MM.1S (cell line): ENCODE measurements around the gene ABCC12.
"Not testable (repeated sequence)": the region's sequence is repeated elsewhere in the genome, so short reads cannot be mapped to it uniquely, and the experiment has no call there.

ENCODE experiments used
- DNase-seq: peaks from one replicate; pipeline ENCODE4 v3.0.0-alpha.2; 2015
- H2AFZ ChIP-seq: fragments of 300-600 bp; sonication (generic); 2 replicates; pipeline ENCODE4 v1.6.0; 2016; ENCODE audit warnings: antibody characterized with exemption, low read length
- H3F3A ChIP-seq: fragments of 300-600 bp; sonication (generic); 2 replicates; pipeline ENCODE4 v1.6.1; 2016; ENCODE audit warnings: mild to moderate bottlenecking, antibody characterized with exemption, low read length, moderate library complexity, mixed read lengths; ENCODE audit not compliant: insufficient read depth
- H3K27ac ChIP-seq: fragments of 300-600 bp; sonication (generic); 2 replicates; pipeline ENCODE4 v1.5.1; 2016; ENCODE audit warnings: mild to moderate bottlenecking, low read length
- H3K27me3 ChIP-seq: fragments of 300-600 bp; sonication (generic); replicated peaks from 2 replicates; pipeline ENCODE4 v1.6.0; 2016; ENCODE audit warnings: low read length; ENCODE audit not compliant: insufficient read depth
- H3K36me3 ChIP-seq: fragments of 300-600 bp; sonication (generic); replicated peaks from 2 replicates; pipeline ENCODE4 v1.6.1; 2016; ENCODE audit warnings: mild to moderate bottlenecking, low read length, mixed read lengths; ENCODE audit not compliant: insufficient read depth
- H3K4me1 ChIP-seq: fragments of 300-600 bp; sonication (generic); 2 replicates; pipeline ENCODE4 v1.6.1; 2016; ENCODE audit warnings: low read length, mixed read lengths
- H3K4me2 ChIP-seq: fragments of 300-600 bp; sonication (generic); 2 replicates; pipeline ENCODE4 v1.6.0; 2016; ENCODE audit warnings: low read depth, low read length
- H3K4me3 ChIP-seq: fragments of 300-600 bp; sonication (generic); 2 replicates; pipeline ENCODE4 v1.5.1; 2016; ENCODE audit warnings: low read length, mixed read lengths
- H3K79me2 ChIP-seq: fragments of 300-600 bp; sonication (generic); 2 replicates; pipeline ENCODE4 v1.6.1; 2016; ENCODE audit warnings: mixed run types, low read length, mixed read lengths
- H3K9ac ChIP-seq: fragments of 300-600 bp; sonication (generic); 2 replicates; pipeline ENCODE4 v1.6.1; 2016; ENCODE audit warnings: low read length, mixed read lengths
- H3K9me2 ChIP-seq: fragments of 300-600 bp; sonication (generic); replicated peaks from 2 replicates; pipeline ENCODE4 v1.6.1; 2016; ENCODE audit warnings: mild to moderate bottlenecking, low read length, mixed read lengths; ENCODE audit not compliant: insufficient read depth
- H3K9me3 ChIP-seq: fragments of 300-600 bp; sonication (generic); replicated peaks from 2 replicates; pipeline ENCODE4 v1.6.1; 2016; ENCODE audit warnings: mild to moderate bottlenecking, low read length, mixed read lengths; ENCODE audit not compliant: insufficient read depth
- H4K20me1 ChIP-seq: fragments of 300-600 bp; sonication (generic); 2 replicates; pipeline ENCODE4 v1.6.1; 2016; ENCODE audit warnings: mild to moderate bottlenecking, low read length, moderate library complexity, mixed read lengths; ENCODE audit not compliant: insufficient read depth
- EZH2 ChIP-seq: fragments of 300-600 bp; sonication (generic); optimal IDR thresholded peaks from 2 replicates; pipeline ENCODE3; 2017; ENCODE audit warnings: low read depth, mild to moderate bottlenecking, antibody characterized with exemption, low read length, mixed read lengths
- EZH2phosphoT487 ChIP-seq: fragments of 300-600 bp; sonication (generic); IDR thresholded peaks from 2 replicates; pipeline ENCODE4 v1.6.1; 2018; ENCODE audit warnings: antibody characterized with exemption, low read length
- TF ChIP-seq, protein P1 (sequence below): fragments of 300-600 bp; sonication (generic); IDR thresholded peaks from 2 replicates; pipeline ENCODE4 v1.5.1; 2016; ENCODE audit warnings: antibody characterized with exemption, low read length, mixed read lengths

The ABCC12 gene

DNA sequence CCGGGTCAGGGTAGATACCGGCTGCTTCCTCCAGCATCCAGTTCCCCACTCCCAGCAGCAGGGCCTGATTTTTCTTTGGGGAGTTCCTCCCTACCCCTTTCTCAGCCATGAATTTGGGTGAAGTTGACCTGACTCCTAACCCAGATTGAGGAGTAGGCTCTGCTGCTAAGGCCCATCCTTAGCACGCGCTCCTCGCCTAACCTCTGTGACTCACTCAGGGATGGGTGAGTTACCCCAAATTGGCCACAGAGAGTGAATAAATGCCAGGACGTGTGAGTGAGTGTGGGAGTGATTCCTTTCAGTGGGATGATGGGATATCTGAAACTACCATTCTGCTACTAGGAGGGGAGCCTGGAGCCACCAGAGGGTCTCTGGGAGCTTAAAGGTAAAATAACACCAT, 28.9 kb upstream of the ABCC12 start:
- no peak overlapping the region for H3K27ac ChIP-seq
- H3K27me3 ChIP-seq: no peaks in the 10 kb centered on the region
- H3F3A ChIP-seq: no peaks in the 10 kb centered on the region
- no peak overlapping the region for H2AFZ ChIP-seq
- no peaks in the 10 kb centered on the region for H3K36me3 ChIP-seq
- DNase-seq: no peak
- H3K9ac ChIP-seq: no peak overlapping the region
- no peaks in the 10 kb centered on the region for H3K79me2 ChIP-seq
- no peaks in the 10 kb centered on the region for H4K20me1 ChIP-seq
- TF ChIP-seq EZH2phosphoT487: no peak
- TF ChIP-seq, protein P1, sequence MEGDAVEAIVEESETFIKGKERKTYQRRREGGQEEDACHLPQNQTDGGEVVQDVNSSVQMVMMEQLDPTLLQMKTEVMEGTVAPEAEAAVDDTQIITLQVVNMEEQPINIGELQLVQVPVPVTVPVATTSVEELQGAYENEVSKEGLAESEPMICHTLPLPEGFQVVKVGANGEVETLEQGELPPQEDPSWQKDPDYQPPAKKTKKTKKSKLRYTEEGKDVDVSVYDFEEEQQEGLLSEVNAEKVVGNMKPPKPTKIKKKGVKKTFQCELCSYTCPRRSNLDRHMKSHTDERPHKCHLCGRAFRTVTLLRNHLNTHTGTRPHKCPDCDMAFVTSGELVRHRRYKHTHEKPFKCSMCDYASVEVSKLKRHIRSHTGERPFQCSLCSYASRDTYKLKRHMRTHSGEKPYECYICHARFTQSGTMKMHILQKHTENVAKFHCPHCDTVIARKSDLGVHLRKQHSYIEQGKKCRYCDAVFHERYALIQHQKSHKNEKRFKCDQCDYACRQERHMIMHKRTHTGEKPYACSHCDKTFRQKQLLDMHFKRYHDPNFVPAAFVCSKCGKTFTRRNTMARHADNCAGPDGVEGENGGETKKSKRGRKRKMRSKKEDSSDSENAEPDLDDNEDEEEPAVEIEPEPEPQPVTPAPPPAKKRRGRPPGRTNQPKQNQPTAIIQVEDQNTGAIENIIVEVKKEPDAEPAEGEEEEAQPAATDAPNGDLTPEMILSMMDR: no peak
- TF ChIP-seq EZH2: no peak
- H3K4me3 ChIP-seq: no peak overlapping the region
- no peaks in the 10 kb centered on the region for H3K9me3 ChIP-seq
- no peak overlapping the region for H3K4me2 ChIP-seq
- H3K9me2 ChIP-seq: no peaks in the 10 kb centered on the region
- 0 out of 2 replicates have a peak, but pooled peaks cover 5% of the 10 kb centered on the region for H3K4me1 ChIP-seq

DNA sequence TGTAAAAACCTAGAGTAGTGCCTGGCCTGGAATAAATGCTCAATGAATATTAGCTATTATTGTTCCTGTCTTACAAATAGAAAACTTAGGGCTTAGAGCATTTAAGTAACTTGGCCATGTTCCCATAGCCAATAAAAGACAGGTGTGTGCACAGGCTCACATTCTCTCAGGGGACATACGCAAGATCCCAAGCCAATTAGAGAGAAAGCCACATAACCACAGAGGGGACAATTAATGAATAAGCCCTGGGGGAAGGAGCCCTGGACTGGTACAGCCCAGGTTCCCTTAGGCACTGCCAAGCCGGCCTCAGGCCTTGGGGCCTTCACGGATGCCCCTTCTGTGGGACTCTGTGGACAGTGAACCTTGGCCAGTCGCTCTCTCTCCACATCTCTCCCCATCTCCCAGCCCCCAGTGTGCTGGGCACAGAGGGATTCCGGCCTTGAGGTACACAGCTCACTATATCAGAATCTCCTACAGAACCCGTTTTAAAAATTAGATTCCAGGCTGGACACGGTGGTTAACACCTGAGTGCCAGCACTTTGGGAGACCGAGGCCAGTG, 27.3 kb upstream of the ABCC12 start:
- H3K27ac ChIP-seq: no peak overlapping the region
- H2AFZ ChIP-seq: no peak overlapping the region
- H4K20me1 ChIP-seq: no peaks in the 10 kb centered on the region
- no peaks in the 10 kb centered on the region for H3F3A ChIP-seq
- DNase-seq: no peak
- no peak overlapping the region for H3K4me3 ChIP-seq
- no peaks in the 10 kb centered on the region for H3K4me1 ChIP-seq
- TF ChIP-seq EZH2phosphoT487: no peak
- TF ChIP-seq, protein P1: no peak
- TF ChIP-seq EZH2: no peak
- H3K4me2 ChIP-seq: no peak overlapping the region
- no peaks in the 10 kb centered on the region for H3K36me3 ChIP-seq
- no peaks in the 10 kb centered on the region for H3K27me3 ChIP-seq
- no peaks in the 10 kb centered on the region for H3K9me3 ChIP-seq
- H3K79me2 ChIP-seq: no peaks in the 10 kb centered on the region
- no peak overlapping the region for H3K9ac ChIP-seq
- H3K9me2 ChIP-seq: no peaks in the 10 kb centered on the region

DNA sequence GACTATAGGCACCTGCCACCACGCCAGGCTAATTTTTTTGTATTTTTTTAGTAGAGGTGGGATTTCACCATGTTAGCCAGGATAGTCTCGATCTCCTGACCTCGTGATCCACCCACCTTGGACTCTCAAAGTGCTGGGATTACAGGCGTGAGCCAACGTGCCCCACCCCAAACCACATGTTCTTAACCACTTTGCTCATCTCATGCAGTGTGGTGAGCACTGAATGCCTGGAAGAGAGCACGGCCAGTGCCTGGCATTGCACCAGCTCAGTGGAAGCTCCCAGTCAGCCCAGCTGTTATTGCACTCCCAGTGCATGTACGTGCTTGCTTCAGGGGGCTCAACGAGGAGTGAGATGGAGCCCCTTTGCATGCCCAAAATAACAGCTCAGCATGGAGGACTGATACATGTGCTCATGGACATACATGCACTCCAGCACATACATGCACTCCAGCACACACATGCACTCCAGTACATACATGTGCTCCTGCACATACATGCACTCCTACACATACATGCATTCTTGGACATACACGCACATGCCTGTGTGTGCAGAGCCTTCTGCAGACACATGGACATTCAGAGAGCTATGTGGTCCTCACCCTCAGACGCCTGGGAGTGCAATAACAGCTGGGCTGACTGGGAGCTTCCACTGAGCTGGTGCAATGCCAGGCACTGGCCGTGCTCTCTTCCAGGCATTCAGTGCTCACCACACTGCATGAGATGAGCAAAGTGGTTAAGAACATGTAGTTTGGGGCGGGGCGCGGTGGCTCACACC, 26.1 kb upstream of the ABCC12 start:
- DNase-seq, H4K20me1 ChIP-seq, H3K4me3 ChIP-seq, H2AFZ ChIP-seq, H3K9ac ChIP-seq, H3K27ac ChIP-seq, H3K9me2 ChIP-seq, H3F3A ChIP-seq, H3K9me3 ChIP-seq, H3K4me2 ChIP-seq, H3K4me1 ChIP-seq, H3K27me3 ChIP-seq, H3K79me2 ChIP-seq, H3K36me3 ChIP-seq: not testable (repeated sequence)

DNA sequence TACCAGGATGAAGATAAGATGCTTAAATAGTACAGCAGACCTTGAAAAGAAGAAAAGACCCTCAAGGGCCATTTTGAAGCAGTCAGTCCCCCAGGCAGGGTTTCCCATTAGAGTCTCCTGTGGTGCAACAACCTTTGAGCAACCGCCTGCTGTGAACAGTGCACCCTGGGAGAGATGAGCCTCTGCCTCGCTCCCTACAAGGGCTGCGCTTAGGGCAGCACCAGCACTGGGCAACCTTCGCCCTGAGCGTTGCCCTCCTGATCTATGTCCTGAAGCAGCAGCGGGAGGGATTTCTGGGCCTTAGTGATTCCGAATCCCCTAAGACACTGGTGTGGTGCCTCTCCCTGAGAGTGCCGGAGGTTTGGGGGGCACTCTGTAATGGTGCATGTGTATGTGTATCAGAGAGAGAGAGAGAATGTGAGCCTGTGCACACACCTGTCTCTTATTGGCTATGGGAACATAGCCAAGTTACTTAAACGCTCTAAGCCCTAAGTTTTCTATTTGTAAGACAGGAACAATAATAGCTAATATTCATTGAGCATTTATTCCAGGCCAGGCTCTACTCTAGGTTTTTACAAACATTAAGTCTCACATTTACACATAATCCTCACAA, 25.2 kb upstream of the ABCC12 start:
- no peak overlapping the region for H3K9ac ChIP-seq
- H3K36me3 ChIP-seq: no peaks in the 10 kb centered on the region
- TF ChIP-seq EZH2phosphoT487: no peak
- no peak for TF ChIP-seq EZH2
- TF ChIP-seq, protein P1: no peak
- no peak overlapping the region for H3K4me2 ChIP-seq
- H3K79me2 ChIP-seq: no peaks in the 10 kb centered on the region
- no peaks in the 10 kb centered on the region for H3K9me2 ChIP-seq
- no peaks in the 10 kb centered on the region for H3F3A ChIP-seq
- H3K4me3 ChIP-seq: no peak overlapping the region
- H3K27ac ChIP-seq: no peak overlapping the region
- H3K27me3 ChIP-seq: no peaks in the 10 kb centered on the region
- no peak for DNase-seq
- no peaks in the 10 kb centered on the region for H3K9me3 ChIP-seq
- no peak overlapping the region for H2AFZ ChIP-seq
- H4K20me1 ChIP-seq: no peaks in the 10 kb centered on the region
- no peaks in the 10 kb centered on the region for H3K4me1 ChIP-seq
